8988T (cell line): Measurements from ENCODE around the gene RMI1.
"Not testable (repeated sequence)": the region's sequence is repeated elsewhere in the genome, so short reads cannot be mapped to it uniquely, and the experiment has no call there.

Source experiments
- DNase-seq: peaks from one replicate; pipeline ENCODE4 v3.0.0; 2011

Gene RMI1

DNA sequence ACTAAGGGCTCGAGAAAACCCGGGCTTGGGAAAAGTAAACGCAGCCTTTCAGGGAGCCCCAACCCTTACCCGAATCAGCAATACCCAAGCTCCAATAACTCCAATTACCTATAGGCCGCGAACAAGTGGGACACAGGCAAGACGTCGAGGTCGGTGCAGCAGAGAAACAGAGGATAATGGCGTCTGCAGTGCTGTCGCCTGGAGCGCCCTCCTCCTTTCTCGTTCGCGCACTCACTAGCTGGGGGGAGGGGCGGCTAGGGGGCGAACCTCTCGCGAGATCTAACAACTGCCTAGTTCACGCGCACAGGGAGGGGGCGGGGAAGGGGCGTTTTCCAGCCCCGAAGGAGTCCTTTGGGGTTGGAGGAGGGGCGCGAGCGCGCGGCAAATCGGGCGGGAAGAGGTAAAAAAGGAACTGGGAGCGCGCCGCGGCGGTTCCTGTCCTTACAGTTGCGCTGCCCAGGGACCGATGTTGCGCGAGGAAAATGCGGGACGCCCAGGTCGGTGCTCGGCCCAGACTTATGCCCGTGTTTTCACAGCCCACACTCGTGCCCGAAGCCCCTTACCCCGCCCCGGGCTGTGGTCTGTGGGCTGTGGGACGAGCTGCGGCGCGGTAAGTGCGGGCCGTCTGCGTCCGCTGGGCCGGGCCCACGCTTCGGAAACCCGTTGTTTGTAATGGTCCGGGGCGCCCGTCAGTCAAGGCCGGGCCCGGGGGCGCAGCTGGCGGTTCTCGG, at the start of gene RMI1:
TSS of gene RMI1 (plus strand) at position 411 of the 731 bp plus-strand sequence. CDS start 20,182 bp downstream, outside the sequence.
- peak; percentile 59 for DNase-seq

- no peak for DNase-seq
Measured at GRCh38 chr9:83930881-83931280, 49.7 kb upstream of the RMI1 start.

DNA sequence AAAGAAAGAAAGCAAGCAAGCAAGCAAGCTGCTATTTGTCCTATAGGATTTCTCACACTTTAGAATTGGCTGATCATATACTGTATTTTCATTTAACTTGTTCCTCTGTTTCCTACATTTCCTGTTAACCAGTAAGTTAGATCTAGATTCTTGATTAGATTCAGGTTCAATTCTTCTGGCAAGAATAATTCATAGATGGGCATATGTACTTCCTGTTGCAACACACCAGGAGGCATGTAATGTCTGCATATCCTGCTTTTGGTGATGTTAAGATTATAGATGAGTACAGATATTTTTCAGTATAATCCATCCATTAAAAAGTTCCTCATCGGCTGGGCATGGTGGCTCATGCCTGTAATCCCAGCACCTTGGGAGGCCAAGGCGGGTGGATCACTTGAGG, 48.6 kb upstream of the RMI1 start:
- DNase-seq = no peak

DNA sequence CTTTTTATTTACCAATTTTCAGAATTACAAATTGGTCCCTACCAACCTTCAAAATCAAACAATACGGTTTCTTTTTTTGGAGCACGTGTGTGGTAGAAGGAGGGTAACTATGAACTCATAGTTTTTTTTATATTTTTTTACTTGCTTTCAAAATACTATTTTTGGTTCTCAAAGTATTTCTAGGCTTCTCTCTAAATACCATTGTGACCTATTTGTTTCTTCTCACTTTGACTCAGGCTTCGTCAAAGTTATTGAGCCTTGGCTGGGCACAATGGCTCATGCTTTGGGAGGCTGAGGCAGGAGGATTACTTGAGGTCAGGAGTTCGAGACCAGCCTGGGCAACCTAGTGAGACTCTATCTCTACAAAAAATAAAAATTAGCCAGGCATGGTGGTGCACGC, 47.8 kb upstream of the RMI1 start:
- no peak for DNase-seq

GRCh38 chr9:83933790-83934189, 46.8 kb upstream of the RMI1 start:
- no peak for DNase-seq

DNA sequence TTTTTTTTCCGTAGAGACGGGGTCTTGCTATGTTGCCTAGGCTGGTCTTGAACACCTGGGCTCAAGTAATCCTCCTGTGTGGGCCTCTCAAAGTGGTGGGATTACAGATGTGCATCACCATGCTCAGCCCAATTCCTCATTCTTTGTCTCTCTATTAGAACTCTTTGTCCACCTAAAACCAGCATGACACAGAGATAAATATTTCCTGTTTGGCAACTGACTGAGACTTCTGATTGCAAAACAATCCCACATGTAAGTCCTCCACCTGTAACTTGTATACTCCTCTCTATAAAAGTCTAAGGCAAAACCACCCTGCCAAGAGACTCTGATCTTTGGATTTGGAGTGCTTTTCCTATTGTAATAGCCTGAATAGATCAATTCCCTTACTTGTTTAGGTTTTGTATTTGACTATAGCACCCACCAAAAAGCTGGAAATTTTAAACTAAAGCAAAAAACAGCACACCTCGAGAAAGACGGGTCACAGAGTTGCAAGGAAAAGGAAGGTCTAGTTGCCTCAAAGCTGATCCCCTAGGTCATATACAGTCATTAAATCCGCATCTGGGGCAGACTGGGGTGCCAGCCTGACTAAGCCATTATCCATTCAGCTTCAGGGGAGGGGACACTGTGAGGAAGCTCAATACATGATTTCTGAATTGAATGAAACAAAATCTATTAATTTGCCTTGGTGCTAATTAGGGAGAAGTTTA, 45.9 kb upstream of the RMI1 start:
- no peak for DNase-seq

- no peak for DNase-seq
Measured at GRCh38 chr9:83935276-83935935, 45.2 kb upstream of the RMI1 start.

- no peak for DNase-seq
Measured at GRCh38 chr9:83936523-83936922, 44.1 kb upstream of the RMI1 start.

- no peak for DNase-seq
Measured at GRCh38 chr9:83937861-83938455, 42.6 kb upstream of the RMI1 start.

GRCh38 chr9:83940590-83941303, 39.9 kb upstream of the RMI1 start:
- DNase-seq = no peak

DNA sequence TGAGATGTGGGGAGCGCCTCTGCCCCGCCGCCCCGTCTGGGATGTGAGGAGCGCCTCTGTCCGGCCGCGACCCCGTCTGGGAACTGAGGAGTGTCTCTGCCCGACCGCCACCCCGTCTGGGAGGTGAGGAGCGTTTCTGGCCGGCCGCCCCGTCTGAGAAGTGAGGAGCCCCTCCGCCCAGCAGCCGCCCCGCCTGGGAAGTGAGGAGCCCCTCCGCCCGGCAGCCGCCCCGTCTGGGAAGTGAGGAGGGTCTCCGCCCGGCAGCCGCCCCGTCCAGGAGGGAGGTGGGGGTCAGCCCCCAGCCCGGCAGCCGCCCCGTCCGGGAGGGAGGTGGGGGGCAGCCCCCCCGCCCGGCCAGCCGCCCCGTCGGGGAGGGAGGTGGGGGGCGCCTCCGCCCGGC, 32.5 kb upstream of the RMI1 start:
- DNase-seq = not testable (repeated sequence)

GRCh38 chr9:83956086-83956435, 24.5 kb upstream of the RMI1 start:
- no peak for DNase-seq

GRCh38 chr9:83956436-83957247, 24.0 kb upstream of the RMI1 start:
- peak; percentile 51 for DNase-seq

DNA sequence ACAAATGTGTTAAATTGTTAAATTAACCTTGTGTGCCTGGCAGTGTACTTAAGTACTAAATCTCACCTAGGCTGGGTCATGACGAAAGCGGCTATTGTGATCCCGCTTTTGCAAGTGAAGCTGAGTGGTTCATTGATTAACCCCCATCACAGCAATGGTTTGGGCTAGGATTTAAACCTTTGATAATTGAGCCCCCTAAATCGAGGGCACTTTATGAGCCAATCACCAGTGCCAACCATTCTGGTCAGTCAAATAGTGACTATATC, 23.4 kb upstream of the RMI1 start:
- DNase-seq = no peak

- no peak for DNase-seq
Measured at GRCh38 chr9:83959061-83959460, 21.5 kb upstream of the RMI1 start.

GRCh38 chr9:83960991-83961390, 19.6 kb upstream of the RMI1 start:
- DNase-seq = no peak

DNA sequence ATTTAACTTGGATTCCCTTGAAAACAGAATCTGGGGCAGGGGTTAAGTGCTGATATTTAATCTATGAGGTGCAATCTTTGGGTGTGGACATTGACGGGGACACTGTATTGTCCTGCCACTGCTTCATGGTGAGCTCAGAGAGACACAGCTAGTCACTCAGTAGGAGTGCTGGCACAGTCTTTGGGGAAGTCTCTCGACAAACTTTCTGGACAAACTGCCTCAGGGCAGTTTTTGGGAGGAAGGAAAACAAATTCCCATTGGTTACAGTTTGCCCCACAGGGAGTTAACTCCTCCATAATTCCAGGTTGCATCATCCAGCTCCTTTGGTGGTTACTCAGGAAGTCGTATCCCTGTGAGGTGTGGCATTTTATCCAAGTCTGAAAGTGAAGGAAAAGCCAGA, 18.4 kb upstream of the RMI1 start:
- DNase-seq = no peak

DNA sequence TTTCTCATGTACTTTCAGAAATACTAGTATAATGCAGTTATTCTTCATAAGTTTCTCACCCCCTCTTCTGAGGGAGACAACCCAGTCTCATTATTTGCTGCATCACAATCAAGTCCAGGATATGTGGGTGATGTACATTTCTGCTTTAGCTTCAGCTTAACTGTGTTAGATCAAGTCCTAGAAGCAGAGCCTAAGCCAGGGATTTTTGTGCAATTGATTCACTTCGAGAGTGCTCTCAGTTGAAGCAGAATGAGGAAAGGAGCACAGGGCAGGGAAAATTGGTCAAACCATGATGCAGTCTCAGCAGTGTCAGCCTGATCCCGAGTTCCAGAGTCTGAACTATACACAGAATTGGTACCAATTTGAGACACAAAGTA, 15.6 kb upstream of the RMI1 start:
- no peak for DNase-seq

- DNase-seq = no peak
Measured at GRCh38 chr9:83965350-83966208, 15.0 kb upstream of the RMI1 start.

- no peak for DNase-seq
Measured at GRCh38 chr9:83966209-83966582, 14.4 kb upstream of the RMI1 start.

- DNase-seq = no peak
Measured at GRCh38 chr9:83967073-83967472, 13.5 kb upstream of the RMI1 start.

- DNase-seq = no peak
Measured at GRCh38 chr9:83969602-83970001, 11.0 kb upstream of the RMI1 start.
